ENCODE results near the gene DGKQ.

The DGKQ gene

DNA sequence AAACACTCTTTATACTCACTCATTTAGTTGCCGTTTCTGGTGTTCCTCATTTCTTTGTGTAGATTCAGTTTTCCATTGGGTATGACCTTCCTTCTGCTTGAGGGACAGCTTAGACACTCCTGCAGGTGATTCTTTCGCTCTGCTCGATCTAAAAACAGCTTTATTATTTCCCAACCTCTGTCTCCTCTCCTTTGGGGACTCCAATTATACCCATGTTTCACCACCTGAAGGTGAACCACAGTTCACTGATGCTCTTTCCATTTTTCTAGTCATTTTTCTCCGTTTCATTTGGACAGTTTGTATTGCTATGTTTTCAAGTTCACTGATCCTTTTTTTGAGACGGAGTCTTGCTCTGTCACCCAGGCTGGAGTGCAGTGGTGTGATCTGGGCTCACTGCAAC lies 33.5 kb upstream of the DGKQ start:
- no peak for DNase-seq (ENCODE audit: extremely low read depth, insufficient read length)
- H3K4me3 ChIP-seq (replicated peaks; ENCODE audit: low read depth, low read length), result no peak overlapping the region
- H3K27me3 ChIP-seq (replicated peaks; ENCODE audit: control insufficient read depth, insufficient read depth, low read length), result no peaks in the 10 kb centered on the region; the same call in 1 of the 2 replicates
- TF ChIP-seq, protein P1, sequence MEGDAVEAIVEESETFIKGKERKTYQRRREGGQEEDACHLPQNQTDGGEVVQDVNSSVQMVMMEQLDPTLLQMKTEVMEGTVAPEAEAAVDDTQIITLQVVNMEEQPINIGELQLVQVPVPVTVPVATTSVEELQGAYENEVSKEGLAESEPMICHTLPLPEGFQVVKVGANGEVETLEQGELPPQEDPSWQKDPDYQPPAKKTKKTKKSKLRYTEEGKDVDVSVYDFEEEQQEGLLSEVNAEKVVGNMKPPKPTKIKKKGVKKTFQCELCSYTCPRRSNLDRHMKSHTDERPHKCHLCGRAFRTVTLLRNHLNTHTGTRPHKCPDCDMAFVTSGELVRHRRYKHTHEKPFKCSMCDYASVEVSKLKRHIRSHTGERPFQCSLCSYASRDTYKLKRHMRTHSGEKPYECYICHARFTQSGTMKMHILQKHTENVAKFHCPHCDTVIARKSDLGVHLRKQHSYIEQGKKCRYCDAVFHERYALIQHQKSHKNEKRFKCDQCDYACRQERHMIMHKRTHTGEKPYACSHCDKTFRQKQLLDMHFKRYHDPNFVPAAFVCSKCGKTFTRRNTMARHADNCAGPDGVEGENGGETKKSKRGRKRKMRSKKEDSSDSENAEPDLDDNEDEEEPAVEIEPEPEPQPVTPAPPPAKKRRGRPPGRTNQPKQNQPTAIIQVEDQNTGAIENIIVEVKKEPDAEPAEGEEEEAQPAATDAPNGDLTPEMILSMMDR (IDR thresholded peaks at IDR 0.05; ENCODE audit: insufficient read depth, low read length, poor library complexity, severe bottlenecking), result no peak
- H3K36me3 ChIP-seq (ENCODE audit: control insufficient read depth, insufficient read depth, low read length), result no peaks in the 10 kb centered on the region

DNA sequence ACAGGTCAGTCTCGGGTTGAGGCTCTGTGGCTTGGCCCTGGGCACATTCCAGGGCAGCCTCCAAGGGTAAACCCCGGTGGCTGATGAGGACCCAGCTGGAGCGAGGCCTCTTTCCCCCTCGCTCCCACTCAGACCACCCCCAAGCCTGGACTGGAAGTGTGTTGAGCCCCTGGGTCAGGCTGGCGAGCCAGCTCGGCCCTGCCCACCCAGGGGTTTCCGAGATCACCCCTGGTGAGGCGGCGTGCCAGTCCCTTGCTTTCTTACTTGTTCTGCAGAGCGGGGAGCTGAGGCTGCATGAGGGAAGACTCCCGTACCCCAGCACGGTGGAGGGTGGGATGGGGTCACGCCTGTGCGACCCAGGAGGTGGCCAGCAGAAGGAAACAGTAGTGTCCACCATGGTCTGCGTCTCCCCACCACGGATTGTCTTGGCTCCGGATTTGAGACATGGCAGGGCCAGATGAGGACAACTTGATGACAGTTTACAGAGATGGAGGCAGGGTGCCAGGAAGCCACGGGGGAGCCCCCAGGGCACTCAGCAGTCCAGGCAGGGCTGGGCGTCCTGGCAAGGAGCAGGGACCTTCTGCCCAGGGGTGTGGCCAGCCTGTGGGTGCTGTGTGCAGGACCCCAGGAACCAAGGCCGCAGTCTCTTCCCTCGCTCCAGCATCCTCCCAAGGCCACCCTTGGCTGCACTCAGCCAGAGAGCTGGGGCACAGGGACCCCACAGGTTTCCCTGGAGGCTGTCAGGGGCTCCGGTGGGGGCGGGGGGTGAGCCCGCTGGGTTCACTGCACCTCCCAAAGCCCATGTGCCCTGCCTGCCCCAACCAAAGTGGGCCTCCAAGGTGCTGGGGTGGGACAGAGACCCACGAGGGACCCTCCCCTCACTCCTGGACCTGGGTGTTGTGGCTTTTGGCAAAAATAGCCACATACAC lies 31.5 kb upstream of the DGKQ start:
- DNase-seq (ENCODE audit: extremely low read depth, insufficient read length), result no peak
- H3K27me3 ChIP-seq (replicated peaks; ENCODE audit: control insufficient read depth, insufficient read depth, low read length), result no peaks in the 10 kb centered on the region; the same call in 1 of the 2 replicates
- TF ChIP-seq, protein P1 (IDR thresholded peaks at IDR 0.05; ENCODE audit: insufficient read depth, low read length, poor library complexity, severe bottlenecking), result no peak
- H3K4me3 ChIP-seq (replicated peaks; ENCODE audit: low read depth, low read length), result no peak overlapping the region
- H3K36me3 ChIP-seq (ENCODE audit: control insufficient read depth, insufficient read depth, low read length), result no peaks in the 10 kb centered on the region

DNA sequence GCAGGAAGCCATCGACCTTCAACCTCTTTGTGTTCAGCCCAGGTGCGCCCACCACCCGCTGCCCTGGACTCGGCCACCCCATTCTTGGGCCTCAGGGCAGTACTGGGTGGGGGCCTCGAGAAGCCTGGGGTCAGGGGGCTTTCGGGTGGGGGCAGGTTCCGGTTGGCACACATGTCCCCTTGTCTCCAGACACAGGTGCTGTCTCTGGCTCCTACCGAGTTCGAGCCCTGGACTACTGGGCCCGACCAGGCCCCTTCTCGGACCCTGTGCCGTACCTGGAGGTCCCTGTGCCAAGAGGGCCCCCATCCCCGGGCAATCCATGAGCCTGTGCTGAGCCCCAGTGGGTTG lies 30.7 kb upstream of the DGKQ start:
- TF ChIP-seq, protein P1 (IDR thresholded peaks at IDR 0.05; ENCODE audit: insufficient read depth, low read length, poor library complexity, severe bottlenecking), result no peak
- H3K27me3 ChIP-seq (replicated peaks; ENCODE audit: control insufficient read depth, insufficient read depth, low read length), result peaks cover 2% of the 10 kb centered on the region

DNA sequence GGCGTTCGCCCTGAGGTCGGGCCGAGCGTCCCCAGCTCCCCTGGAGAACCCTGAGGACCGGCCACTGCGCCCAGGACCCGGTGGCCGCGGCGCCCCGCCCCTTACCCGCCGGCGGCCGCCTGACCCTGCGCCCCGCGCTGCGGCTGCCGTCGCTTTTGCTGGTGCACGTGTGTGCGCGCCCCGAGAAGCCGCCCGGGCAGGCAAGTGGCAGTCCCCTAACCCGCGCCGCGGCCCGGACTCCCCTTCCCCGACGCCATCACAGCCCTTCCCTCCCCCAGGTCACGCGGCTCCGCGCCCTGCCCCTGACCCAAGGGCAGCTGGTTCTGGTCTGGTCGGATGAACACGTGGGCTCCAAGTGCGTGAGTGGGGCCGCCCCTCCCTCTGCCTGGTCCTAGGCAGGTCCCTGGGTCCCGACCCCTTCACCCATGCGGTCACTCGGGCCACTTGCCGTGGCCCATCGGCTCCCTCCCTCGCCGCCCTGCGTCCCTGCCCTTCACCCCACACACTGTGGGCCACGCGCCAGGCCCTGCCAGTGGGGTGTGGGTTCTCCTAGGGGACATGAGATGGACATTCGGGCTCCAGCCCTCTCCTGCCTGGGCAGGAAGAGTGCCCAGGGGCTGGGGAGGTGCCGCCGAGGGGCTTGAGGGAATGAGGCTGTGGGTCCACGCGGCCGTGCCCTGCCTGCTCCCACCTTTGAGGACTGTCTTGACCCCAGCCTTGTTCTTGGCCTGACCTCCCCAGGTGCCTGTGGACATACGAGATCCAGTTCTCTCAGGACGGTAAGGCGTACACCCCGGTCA lies 30.1 kb upstream of the DGKQ start:
- H3K36me3 ChIP-seq (ENCODE audit: control insufficient read depth, insufficient read depth, low read length), result no peaks in the 10 kb centered on the region
- H3K4me3 ChIP-seq (replicated peaks; ENCODE audit: low read depth, low read length), result no peak overlapping the region
- no peak for DNase-seq (ENCODE audit: extremely low read depth, insufficient read length)
- TF ChIP-seq, protein P1 (IDR thresholded peaks at IDR 0.05; ENCODE audit: insufficient read depth, low read length, poor library complexity, severe bottlenecking), result no peak
- peaks cover 3% of the 10 kb centered on the region for H3K27me3 ChIP-seq (replicated peaks; ENCODE audit: control insufficient read depth, insufficient read depth, low read length)

More for the DNA sequence above, 30.7 kb upstream of the DGKQ start:
- no peak overlapping the region for H3K4me3 ChIP-seq (replicated peaks; ENCODE audit: low read depth, low read length)
- H3K36me3 ChIP-seq (ENCODE audit: control insufficient read depth, insufficient read depth, low read length), result no peaks in the 10 kb centered on the region
- DNase-seq (ENCODE audit: extremely low read depth, insufficient read length), result no peak

DNA sequence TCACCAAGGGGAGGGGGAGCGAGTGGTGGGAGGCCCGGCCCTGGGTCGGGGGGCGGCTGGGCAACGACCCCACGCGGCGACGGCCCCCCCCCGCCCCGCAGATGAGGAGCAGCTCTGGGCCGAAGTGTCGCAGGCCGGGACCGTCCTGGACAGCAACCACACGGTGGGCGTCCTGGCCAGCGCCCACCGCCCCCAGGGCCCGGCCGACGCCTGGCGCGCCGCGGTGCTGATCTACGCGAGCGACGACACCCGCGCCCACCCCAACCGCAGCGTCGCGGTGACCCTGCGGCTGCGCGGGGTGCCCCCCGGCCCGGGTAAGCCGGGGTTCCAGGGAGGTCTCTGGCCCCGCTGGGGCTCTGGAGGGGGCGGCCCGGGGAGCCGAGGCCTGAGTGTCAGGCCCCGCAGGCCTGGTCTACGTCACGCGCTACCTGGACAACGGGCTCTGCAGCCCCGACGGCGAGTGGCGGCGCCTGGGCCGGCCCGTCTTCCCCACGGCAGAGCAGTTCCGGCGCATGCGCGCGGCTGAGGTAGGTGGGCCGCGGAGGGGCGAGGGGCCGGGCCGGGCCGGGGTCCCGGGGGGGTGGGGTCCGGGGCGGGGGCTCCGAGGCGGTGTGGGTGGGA lies 29.4 kb upstream of the DGKQ start:
- H3K36me3 ChIP-seq (ENCODE audit: control insufficient read depth, insufficient read depth, low read length), result no peaks in the 10 kb centered on the region
- H3K4me3 ChIP-seq (replicated peaks; ENCODE audit: low read depth, low read length), result no peak overlapping the region
- TF ChIP-seq, protein P1 (IDR thresholded peaks at IDR 0.05; ENCODE audit: insufficient read depth, low read length, poor library complexity, severe bottlenecking), result no peak
- peaks cover 5% of the 10 kb centered on the region for H3K27me3 ChIP-seq (replicated peaks; ENCODE audit: control insufficient read depth, insufficient read depth, low read length)
- DNase-seq (ENCODE audit: extremely low read depth, insufficient read length), result no peak

Data from GM06990 (cell line).